ENCODE measurements around the gene TRIM56. TPM values are rescaled to one million over a fixed set of nuclear protein-coding genes. Genes with fewer than 3 reads are reported as not detected.
A peak's percentile ranks its signal among the peaks of the same experiment; 100 is the strongest.

Gene TRIM56
- total and polyA plus RNA-seq, 2 of the 4 experiments (the other 2 are of a cell fraction), result 3.9 to 5.9 TPM

GRCh38 chr7:101058355-101058754 lies 26.9 kb upstream of the TRIM56 start:
- dilution Hi-C loops (cut with HindIII; ENCODE audit: low sequenced_read_pairs, unreplicated experiment), result no loop called here
- ATAC-seq (ENCODE audit: low read depth) (peak; percentile 74), DNase-seq (peak; percentile 50)
- peaks cover 25% of the 10 kb centered on the region for H3K27me3 ChIP-seq (ENCODE audit: control insufficient read depth, insufficient read depth, low read length)
- 0 out of 2 replicates have a peak, but pooled peaks cover 2% of the 10 kb centered on the region for H3K9me1 ChIP-seq (ENCODE audit: insufficient read depth, low read length)
- no peaks in the 10 kb centered on the region for H3K79me1 ChIP-seq (ENCODE audit: low read depth in 1 of 2, low read length in 2 of 2)
- no peaks in the 10 kb centered on the region for H3K36me3 ChIP-seq (ENCODE audit: control insufficient read depth, insufficient read depth, low read length)
- no peak overlapping the region for H3K4me3 ChIP-seq (ENCODE audit: insufficient read depth, low read depth, low read length)
- no peak overlapping the region for H4K91ac ChIP-seq (ENCODE audit: insufficient read depth, low read depth, low read length)
- H3K4me2 ChIP-seq (ENCODE audit: low read depth, low read length), result no peak overlapping the region
- H2AK5ac ChIP-seq (ENCODE audit: low read depth, low read length), result no peak overlapping the region
- H2BK5ac ChIP-seq (ENCODE audit: low read depth, low read length, poor library complexity, severe bottlenecking), result no peak overlapping the region
- no peak overlapping the region for H3K14ac ChIP-seq (replicated peaks; ENCODE audit: low read depth, low read length)
- H3K9me3 ChIP-seq (ENCODE audit: control insufficient read depth, insufficient read depth, low read length), result no peaks in the 10 kb centered on the region
- WGBS, 2 experiments (ENCODE audit: extremely low coverage in 2 of 2, insufficient read length in 1 of 2), result 0% methylated on average over 2 of the region's 9 CpGs; no CpG with 5 or more reads in 1 of the 2 experiments
- H2BK20ac ChIP-seq (ENCODE audit: low read depth, low read length), result no peak overlapping the region
- CTCF ChIA-PET, result interaction anchor here (0.6 to 1.7 kb wide), 3 partner anchors 9 to 163 kb away, joined by 3 to 5 read pairs (median 4); partner anchors contain the start of gene ACHE
- H2BK15ac ChIP-seq (ENCODE audit: low read depth, low read length), result no peak overlapping the region
- intact Hi-C loops (cut with micrococcal nuclease), result no loop called here
- H4K5ac ChIP-seq (ENCODE audit: low read depth, low read length), result no peak overlapping the region
- no peak overlapping the region for H3K27ac ChIP-seq (ENCODE audit: insufficient read depth, low read length)
- BruUV-seq (replicated peaks), result no TSS peak
- in situ Hi-C loops (cut with MboI; ENCODE audit: low sequenced_read_pairs), result loop anchor here (5.0 to 25.0 kb wide), 2 partner anchors 166 to 346 kb away; partner anchors contain the start of genes EPO and POP7
- no peak overlapping the region for H2BK120ac ChIP-seq (ENCODE audit: low read depth, low read length)
- H3K23ac ChIP-seq (ENCODE audit: low read depth, low read length), result no peak overlapping the region
- H4K20me1 ChIP-seq (ENCODE audit: insufficient read depth, low read length), result no peaks in the 10 kb centered on the region
- H3K4me1 ChIP-seq (ENCODE audit: control insufficient read depth, insufficient read depth, low read length), result no peaks in the 10 kb centered on the region
- no peak overlapping the region for H3K18ac ChIP-seq (ENCODE audit: low read depth, low read length)
- POLR2A ChIA-PET (ENCODE audit: unreplicated experiment), result no interaction called here
- no peak overlapping the region for H2AFZ ChIP-seq (replicated peaks; ENCODE audit: low read length, poor library complexity)
- H3K9ac ChIP-seq (ENCODE audit: low read depth, low read length), result no peak overlapping the region
- H4K8ac ChIP-seq (ENCODE audit: low read depth in 2 of 2, low read length in 2 of 2), result no peak overlapping the region
- no peak overlapping the region for H3K56ac ChIP-seq (ENCODE audit: extremely low read depth, insufficient read depth, low read length)
- TF ChIP-seq MXI1 (IDR thresholded peaks at IDR 0.05; ENCODE audit: borderline replicate concordance, low read depth, low read length) (0 out of 2 replicates have a peak, but pooled peaks have one; percentile 21), RFX5 (IDR thresholded peaks at IDR 0.05; ENCODE audit: low read depth, low read length) (no peak), SMC3 (IDR thresholded peaks at IDR 0.05; ENCODE audit: low read depth, low read length) (no peak)
- H2AK9ac ChIP-seq (replicated peaks; ENCODE audit: low read depth, low read length, poor library complexity), result no peak overlapping the region
- no peak overlapping the region for H3K4ac ChIP-seq (ENCODE audit: low read depth, low read length)

Data from IMR-90 (cell line).